SK-N-SH treated with all-trans-retinoic acid at 6 μM for 48 hours (cell line): ENCODE measurements around the gene ZNF142.

ENCODE experiments used
- CSDC2 ChIP-seq: fragments of 250-450 bp; sonication (Bioruptor Pico); IDR thresholded peaks from 2 replicates; pipeline ENCODE4 v1.5.0; 2020; ENCODE audit warnings: mild to moderate bottlenecking, moderate library complexity
- ESRRG ChIP-seq: fragments of 250-450 bp; sonication (Bioruptor Pico); IDR thresholded peaks from 2 replicates; pipeline ENCODE4 v1.6.1; 2021; ENCODE audit warnings: mild to moderate bottlenecking
- OSR1 ChIP-seq: fragments of 250-450 bp; sonication (Bioruptor Pico); IDR thresholded peaks from 2 replicates; pipeline ENCODE4 v1.8.0; 2022; ENCODE audit warnings: moderate library complexity, mild to moderate bottlenecking, inconsistent platforms
- PATZ1 ChIP-seq: fragments of 250-450 bp; sonication (Bioruptor Pico); IDR thresholded peaks from 2 replicates; pipeline ENCODE4 v1.8.0; 2020; ENCODE audit warnings: mild to moderate bottlenecking, moderate library complexity, borderline replicate concordance
- RARB ChIP-seq: fragments of 250-450 bp; sonication (Bioruptor Pico); IDR thresholded peaks from 2 replicates; pipeline ENCODE4 v1.8.0; 2021; ENCODE audit warnings: mild to moderate bottlenecking, moderate library complexity
- SNAI2 ChIP-seq: fragments of 250-450 bp; sonication (Bioruptor Pico); IDR thresholded peaks from 2 replicates; pipeline ENCODE4 v1.5.0; 2020; ENCODE audit warnings: mild to moderate bottlenecking, moderate library complexity
- TCF4 ChIP-seq: fragments of 250-450 bp; sonication (Bioruptor Pico); IDR thresholded peaks from 2 replicates; pipeline ENCODE4 v1.8.0; 2021; ENCODE audit warnings: mild to moderate bottlenecking, moderate library complexity, borderline replicate concordance
- TSHZ2 ChIP-seq: fragments of 250-450 bp; sonication (Bioruptor Pico); IDR thresholded peaks from 2 replicates; pipeline ENCODE4 v1.5.0; 2020; ENCODE audit warnings: mild to moderate bottlenecking, moderate library complexity
- ZFP30 ChIP-seq: fragments of 450-650 bp; formaldehyde crosslinking; IDR thresholded peaks from 2 replicates; pipeline ENCODE4 v1.5.0; 2022; ENCODE audit warnings: mild to moderate bottlenecking, moderate library complexity
- ZNF70 ChIP-seq: fragments of 450-650 bp; formaldehyde crosslinking; IDR thresholded peaks from 2 replicates; pipeline ENCODE4 v1.5.0; 2020; ENCODE audit warnings: mild to moderate bottlenecking, moderate library complexity
- ZNF8 ChIP-seq: fragments of 450-650 bp; formaldehyde crosslinking; IDR thresholded peaks from 2 replicates; pipeline ENCODE4 v1.5.0; 2020; ENCODE audit warnings: mild to moderate bottlenecking, moderate library complexity

- no peak for TF ChIP-seq PATZ1 (CRISPR knock-in tag)
- no peak for TF ChIP-seq SNAI2 (CRISPR knock-in tag)
- no peak for TF ChIP-seq ESRRG
- TF ChIP-seq TSHZ2 (CRISPR knock-in tag) = no peak
- no peak for TF ChIP-seq OSR1 (CRISPR knock-in tag)
- TF ChIP-seq TCF4 (CRISPR knock-in tag) = no peak
- no peak for TF ChIP-seq RARB (CRISPR knock-in tag)
- TF ChIP-seq ZNF70 (CRISPR knock-in tag) = no peak
- TF ChIP-seq ZNF8 (CRISPR knock-in tag) = no peak
- TF ChIP-seq ZFP30 = no peak
- no peak for TF ChIP-seq CSDC2
Measured at GRCh38 chr2:218662827-218663226, 3.4 kb upstream of the ZNF142 start.
